SIG-M5 (cell line): Measurements from ENCODE around the gene CCNI.
"Not testable (repeated sequence)": the region's sequence is repeated elsewhere in the genome, so short reads cannot be mapped to it uniquely, and the experiment has no call there.

Source experiments
- DNase-seq: peaks from one replicate; lab custom pipeline; 2025; lab: John Stamatoyannopoulos, UW

CCNI gene

DNA sequence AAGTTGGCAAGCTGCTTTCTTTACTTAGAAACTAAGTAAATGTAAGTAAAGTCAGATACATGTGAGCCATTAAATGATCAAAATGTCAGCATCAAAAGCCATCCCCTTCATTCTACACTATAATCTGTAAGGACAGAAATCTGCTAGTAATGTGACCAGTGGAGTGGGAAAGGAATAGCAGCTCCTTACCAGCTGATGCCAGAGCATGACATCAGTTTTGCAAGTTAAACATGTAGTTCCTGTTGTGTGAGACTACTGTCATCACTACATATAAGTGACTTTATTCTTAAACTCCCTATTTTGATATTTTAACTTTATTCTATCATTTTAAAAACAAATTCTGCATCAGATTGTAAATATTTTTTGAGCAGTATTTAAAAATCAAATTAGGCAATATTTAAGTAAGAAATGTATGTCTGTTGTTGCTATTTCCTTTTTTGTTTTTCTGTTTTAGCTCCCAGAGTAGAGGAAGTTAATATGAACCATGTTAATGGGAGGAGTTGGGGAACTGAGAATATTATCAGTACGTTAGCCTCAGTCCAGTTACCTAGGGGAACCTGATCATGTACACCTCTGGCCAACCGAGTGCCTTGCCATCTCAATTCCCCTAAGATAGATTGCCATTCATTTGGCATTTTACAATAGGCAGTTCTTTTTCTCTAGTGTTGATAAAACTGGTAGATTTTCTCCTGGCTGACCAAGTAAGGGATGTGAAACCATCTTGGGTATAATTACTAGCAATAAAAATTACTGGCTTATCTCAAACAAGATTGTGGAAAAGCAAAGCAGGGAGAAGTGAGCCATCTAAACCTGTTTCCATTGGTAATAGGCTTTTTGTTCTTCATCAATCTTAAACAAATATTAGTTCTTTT lies 34.7 kb downstream of the CCNI start:
- no peak for DNase-seq

- DNase-seq: no peak
Observed at GRCh38 chr4:77040270-77040669, 35.5 kb downstream of the CCNI start.

DNA sequence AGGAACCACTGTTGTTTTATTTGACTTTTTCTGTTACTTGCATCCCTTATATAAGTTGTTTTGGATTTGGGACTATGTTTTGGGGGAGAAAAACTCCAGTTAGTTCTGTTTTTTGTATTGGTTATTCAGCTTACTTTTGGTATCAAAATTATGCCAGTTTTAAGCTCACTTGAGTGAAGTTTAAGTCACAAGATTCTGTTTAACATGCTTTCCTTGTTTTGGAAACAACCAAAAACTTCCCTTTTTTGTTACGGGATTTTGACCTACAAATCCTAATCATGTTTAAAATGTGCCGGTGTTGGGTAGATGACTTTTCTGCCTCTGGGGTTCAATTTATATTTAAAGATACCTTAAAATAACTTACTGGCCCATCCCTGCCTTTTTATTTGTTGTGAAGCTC lies 36.0 kb downstream of the CCNI start:
- DNase-seq: no peak

- DNase-seq: no peak
Observed at GRCh38 chr4:77037736-77038135, 38.1 kb downstream of the CCNI start.

GRCh38 chr4:77037168-77037567 lies 38.6 kb downstream of the CCNI start:
- not testable (repeated sequence) for DNase-seq

DNA sequence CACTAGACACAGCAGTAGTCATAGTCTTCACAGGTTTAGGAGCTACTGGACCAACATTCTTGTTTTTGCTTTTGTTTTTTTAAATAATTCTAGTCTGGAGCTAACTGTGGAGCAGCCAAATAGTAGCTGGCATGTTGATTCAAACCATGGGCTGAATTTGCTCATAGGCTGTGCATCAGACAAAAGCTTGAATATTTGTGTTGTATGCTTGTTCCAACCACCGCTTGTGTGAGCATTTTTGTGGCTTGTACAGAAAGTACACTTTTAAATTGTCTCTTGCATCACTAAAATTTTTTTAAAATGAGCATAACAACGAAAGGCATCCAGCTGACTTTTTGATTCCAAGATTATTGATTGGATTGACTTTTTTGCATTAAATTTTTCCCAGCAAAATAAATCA lies 39.6 kb downstream of the CCNI start:
- DNase-seq: no peak

- DNase-seq: no peak
Observed at GRCh38 chr4:77035153-77035552, 40.6 kb downstream of the CCNI start.

GRCh38 chr4:77031544-77031943 lies 44.2 kb downstream of the CCNI start:
- DNase-seq: no peak

GRCh38 chr4:77029757-77030156 lies 46.0 kb downstream of the CCNI start:
- DNase-seq: not testable (repeated sequence)

DNA sequence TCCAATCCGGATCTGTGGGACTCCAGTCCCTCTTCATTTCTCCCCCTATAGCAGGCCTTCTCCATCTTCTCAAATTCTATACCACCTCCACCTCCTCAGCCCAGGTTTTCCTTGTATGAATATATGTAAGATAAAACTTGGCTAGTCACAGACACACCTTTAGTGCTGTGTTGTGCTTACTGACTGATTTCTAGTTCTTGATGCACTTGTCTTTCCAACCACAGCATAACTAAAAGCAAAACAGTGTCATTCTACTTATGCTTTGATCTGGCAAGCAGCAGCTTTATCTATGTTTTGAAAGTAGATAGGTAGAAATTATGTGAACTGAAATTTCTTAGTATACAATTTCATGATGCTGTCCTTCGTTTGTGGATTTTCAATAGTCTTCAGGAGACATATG lies 47.5 kb downstream of the CCNI start:
- DNase-seq: no peak

GRCh38 chr4:77026322-77026704 lies 49.5 kb downstream of the CCNI start:
- DNase-seq: no peak

- DNase-seq: no peak
Observed at GRCh38 chr4:77025643-77026321, 50.0 kb downstream of the CCNI start.

DNA sequence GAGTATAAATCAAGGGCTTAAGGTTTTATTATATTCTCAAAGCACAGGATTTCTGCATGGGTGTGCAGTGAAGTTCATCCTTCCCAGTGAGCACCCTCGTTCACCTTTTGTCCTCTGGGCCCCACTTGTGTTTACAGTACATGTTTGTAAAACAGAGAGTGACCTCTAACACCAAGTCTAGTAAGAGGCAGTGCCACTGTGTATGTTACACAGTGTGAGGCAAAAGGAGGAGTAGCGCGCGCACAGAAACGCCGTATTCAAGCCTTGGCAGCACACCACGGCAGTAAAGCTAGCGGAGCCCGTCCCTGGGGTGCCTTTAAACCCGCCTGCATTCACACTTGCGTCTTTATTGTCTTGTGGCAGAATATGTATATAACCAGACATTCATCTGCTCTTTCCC lies 51.9 kb downstream of the CCNI start:
- no peak for DNase-seq

GRCh38 chr4:77022560-77023179 lies 53.1 kb downstream of the CCNI start:
- no peak for DNase-seq

DNA sequence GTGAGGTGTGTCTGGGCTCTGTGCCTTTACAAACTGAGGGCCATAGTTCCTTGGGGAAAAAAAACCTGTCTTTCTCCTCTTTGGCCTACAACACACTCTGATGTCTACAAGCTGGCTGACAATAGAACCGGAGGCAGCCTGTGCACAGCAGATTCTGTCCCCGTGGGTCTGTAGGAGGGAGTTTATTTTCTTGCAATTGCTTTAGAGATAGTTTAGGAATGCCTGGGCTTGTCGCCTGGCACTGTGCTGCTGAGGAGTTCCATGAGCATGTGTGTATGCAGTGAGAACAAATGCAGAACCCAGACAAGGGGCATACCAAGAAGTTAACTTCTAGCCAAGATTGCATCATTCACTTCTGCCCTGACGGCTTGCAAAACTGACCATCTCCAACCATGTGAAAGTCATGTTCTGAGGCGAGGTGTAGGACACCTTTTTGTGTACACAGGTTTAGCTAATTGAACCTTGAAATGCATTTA lies 54.1 kb downstream of the CCNI start:
- DNase-seq: no peak

DNA sequence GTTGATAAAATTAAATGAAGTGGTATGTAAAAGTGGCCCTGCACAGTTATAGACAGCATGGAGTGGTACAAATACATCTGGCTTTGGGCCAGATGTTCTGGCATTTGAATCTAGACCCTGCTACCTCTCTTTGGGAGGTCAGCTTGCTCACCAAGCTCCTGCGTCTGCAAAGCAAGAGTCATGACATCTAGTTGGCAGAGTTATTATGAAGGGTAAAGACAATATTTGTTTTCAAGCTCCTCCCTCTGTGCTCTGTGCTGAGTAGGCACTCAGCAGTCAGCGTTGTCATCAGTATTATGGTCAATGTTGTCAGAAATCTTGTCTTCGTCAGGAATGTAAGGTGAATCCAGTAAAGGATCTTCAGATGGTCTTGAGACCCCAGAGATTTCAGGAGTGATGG lies 55.8 kb downstream of the CCNI start:
- no peak for DNase-seq

- DNase-seq: no peak
Observed at GRCh38 chr4:77015390-77015789, 60.4 kb downstream of the CCNI start.

DNA sequence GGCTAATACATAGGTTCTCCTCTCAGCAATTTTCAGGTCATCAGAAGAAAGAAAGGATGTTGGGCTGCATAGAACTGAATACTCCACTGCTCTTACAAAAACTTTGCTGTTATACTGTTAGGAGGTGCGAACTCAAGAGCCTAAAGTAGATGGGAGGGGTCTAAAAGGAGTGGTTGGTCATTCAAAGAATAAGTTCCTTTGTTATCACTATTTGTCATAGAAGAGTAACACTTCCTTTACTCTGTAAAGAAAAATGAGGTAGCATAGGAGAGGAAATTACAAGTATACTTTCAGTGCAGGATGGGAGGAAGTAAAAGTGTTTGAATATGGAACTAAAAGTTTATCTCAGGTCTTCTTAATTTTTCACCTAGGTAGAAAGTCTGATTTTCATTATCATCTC lies 61.5 kb downstream of the CCNI start:
- no peak for DNase-seq

- no peak for DNase-seq
Observed at GRCh38 chr4:77012726-77013125, 63.1 kb downstream of the CCNI start.

GRCh38 chr4:77010841-77011354 lies 64.9 kb downstream of the CCNI start:
- DNase-seq: no peak

GRCh38 chr4:77009511-77010115 lies 66.2 kb downstream of the CCNI start:
- no peak for DNase-seq
